H1 (cell line): ENCODE results near the gene ZNF771. TPM values are rescaled to one million over a fixed set of nuclear protein-coding genes. Genes with fewer than 3 reads are reported as not detected.

ENCODE experiments used
- CTCF ChIA-PET: fragments of 300-600 bp; sonication (Branson Sonifier 250); formaldehyde crosslinking; loops from one replicate; lab custom pipeline; 2021; ENCODE audit not compliant: partially characterized antibody; lab: Charles Lee
- POLR2A ChIA-PET: fragments of 300-600 bp; sonication (Branson Sonifier 250); formaldehyde crosslinking; loops from one replicate; lab custom pipeline; 2021; ENCODE audit warnings: inconsistent platforms; ENCODE audit not compliant: partially characterized antibody; lab: Charles Lee
- DNase-seq, 2 experiments: peaks; one replicate each; pipeline versions ENCODE4 v3.0.0 to v3.0.0-alpha.2; 2010 to 2022; ENCODE audit warnings: low spot score in 2 of 2, low read depth in 1 of 2, mixed read lengths in 1 of 2
- FAIRE-seq: peaks from 2 replicates; lab custom pipeline; 2011; peaks lifted over from hg19 to GRCh38; lab: Jason Lieb, UNC
- H2AFZ ChIP-seq: 2 replicates; pipeline ENCODE4 v1.8.1; 2012; ENCODE audit warnings: low read length, inconsistent platforms
- H2AK5ac ChIP-seq: 2 replicates; pipeline ENCODE4 v1.6.1; 2013; ENCODE audit warnings: low read depth, low read length
- H2BK120ac ChIP-seq: replicated peaks from 2 replicates; pipeline ENCODE3; 2013; ENCODE audit warnings: low read depth, low read length, inconsistent platforms
- H2BK12ac ChIP-seq: 2 replicates; pipeline ENCODE4 v1.6.1; 2013; ENCODE audit warnings: low read depth, low read length
- H2BK15ac ChIP-seq: 2 replicates; pipeline ENCODE4 v1.6.1; 2013; ENCODE audit warnings: low read length
- H2BK20ac ChIP-seq: 2 replicates; pipeline ENCODE4 v1.6.1; 2013; ENCODE audit warnings: low read length
- H2BK5ac ChIP-seq: 2 replicates; pipeline ENCODE4 v1.6.1; 2013; ENCODE audit warnings: low read depth, low read length
- H3K14ac ChIP-seq: 2 replicates; pipeline ENCODE4 v1.6.1; 2013; ENCODE audit warnings: inconsistent platforms; ENCODE audit not compliant: insufficient read length
- H3K18ac ChIP-seq: 2 replicates; pipeline ENCODE4 v1.6.1; 2013; ENCODE audit warnings: low read length; ENCODE audit errors: extremely low read depth
- H3K23ac ChIP-seq: 2 replicates; pipeline ENCODE4 v1.6.1; 2013; ENCODE audit warnings: inconsistent platforms; ENCODE audit not compliant: insufficient read length
- H3K23me2 ChIP-seq: 2 replicates; pipeline ENCODE4 v1.6.1; 2013; ENCODE audit warnings: low read depth, low read length
- H3K27ac ChIP-seq: 2 replicates; pipeline ENCODE4 v1.6.1; 2011; ENCODE audit warnings: low read depth, low read length, inconsistent platforms
- H3K27me3 ChIP-seq, 4 experiments: replicated peaks in 1 of 4; 1 replicate in 1 of 4; 2 replicates in 3 of 4; pipeline versions ENCODE4 v1.6.1 to v1.8.1; 2011 to 2013; ENCODE audit warnings: low read length in 3 of 4, mild to moderate bottlenecking in 3 of 4, inconsistent platforms in 2 of 4, mixed read lengths in 2 of 4, moderate library complexity in 1 of 4; ENCODE audit not compliant: control insufficient read depth in 3 of 4, insufficient read depth in 3 of 4; ENCODE audit errors: extremely low read depth in 1 of 4
- H3K36me3 ChIP-seq, 4 experiments: 2 replicates each; pipeline versions ENCODE4 v1.6.1 to v1.8.1; 2011 to 2013; ENCODE audit warnings: mild to moderate bottlenecking in 4 of 4, low read length in 3 of 4, moderate library complexity in 2 of 4, control low read depth in 1 of 4, inconsistent platforms in 1 of 4; ENCODE audit not compliant: insufficient read depth in 4 of 4, control insufficient read depth in 2 of 4
- H3K4ac ChIP-seq: replicated peaks from 2 replicates; pipeline ENCODE3; 2013; ENCODE audit warnings: low read length, low read depth, mixed read lengths, inconsistent platforms; ENCODE audit not compliant: insufficient read length
- H3K4me1 ChIP-seq, 4 experiments: replicated peaks in 1 of 4; 1 replicate in 1 of 4; 2 replicates in 3 of 4; pipeline versions ENCODE4 v1.6.1 to v1.8.1; 2011 to 2013; ENCODE audit warnings: low read length in 3 of 4, inconsistent platforms in 2 of 4, mixed read lengths in 1 of 4; ENCODE audit not compliant: insufficient read depth in 4 of 4, control insufficient read depth in 3 of 4
- H3K4me2 ChIP-seq, 2 experiments: 2 replicates each; pipeline versions ENCODE4 v1.6.1 to v1.8.1; 2011 to 2013; ENCODE audit warnings: low read depth in 2 of 2, low read length in 2 of 2, control low read depth in 1 of 2, inconsistent platforms in 1 of 2, mild to moderate bottlenecking in 1 of 2; ENCODE audit not compliant: insufficient read depth in 1 of 2
- H3K4me3 ChIP-seq, 4 experiments: fragments of 200-600, 300-600 bp in 1 of 4; sonication (generic), shearing (Covaris generic), sonication (Bioruptor Twin) in 1 of 4; 2 replicates each; pipeline versions ENCODE4 v1.5.1 to v1.8.1; 2011 to 2016; ENCODE audit warnings: low read length in 4 of 4, low read depth in 3 of 4, control low read depth in 2 of 4, inconsistent platforms in 2 of 4, mild to moderate bottlenecking in 2 of 4, mixed read lengths in 1 of 4, moderate library complexity in 1 of 4; ENCODE audit not compliant: insufficient read depth in 2 of 4; ENCODE audit errors: extremely low read depth in 1 of 4
- H3K56ac ChIP-seq: replicated peaks from 2 replicates; pipeline ENCODE3; 2013; ENCODE audit warnings: low read depth, mild to moderate bottlenecking, mixed read lengths, low read length, inconsistent platforms; ENCODE audit not compliant: insufficient read length
- H3K79me1 ChIP-seq: 2 replicates; pipeline ENCODE4 v1.6.1; 2013; ENCODE audit warnings: low read depth, low read length, control low read depth
- H3K79me2 ChIP-seq, 2 experiments: 2 replicates each; pipeline versions ENCODE4 v1.6.1 to v1.8.1; 2012 to 2013; ENCODE audit warnings: low read length in 2 of 2, mild to moderate bottlenecking in 2 of 2, inconsistent platforms in 1 of 2; ENCODE audit not compliant: insufficient read depth in 2 of 2, control insufficient read depth in 1 of 2
- H3K9ac ChIP-seq, 4 experiments: replicated peaks in 1 of 4; 1 replicate in 1 of 4; 2 replicates in 3 of 4; pipeline versions ENCODE4 v1.6.1 to v1.8.1; 2011 to 2013; ENCODE audit warnings: low read depth in 3 of 4, low read length in 3 of 4, control low read depth in 2 of 4, mild to moderate bottlenecking in 2 of 4, moderate library complexity in 2 of 4, inconsistent platforms in 1 of 4; ENCODE audit errors: extremely low read depth in 1 of 4
- H3K9me3 ChIP-seq, 2 experiments: 2 replicates each; pipeline versions ENCODE4 v1.6.1 to v1.8.1; 2012 to 2013; ENCODE audit warnings: mild to moderate bottlenecking in 2 of 2, moderate library complexity in 2 of 2, control low read depth in 1 of 2, inconsistent platforms in 1 of 2, low read depth in 1 of 2, low read length in 1 of 2, mixed read lengths in 1 of 2; ENCODE audit not compliant: insufficient read depth in 2 of 2
- H4K20me1 ChIP-seq, 2 experiments: replicated peaks in 1 of 2; 2 replicates each; pipeline versions ENCODE3 to v1.8.1; 2011 to 2013; ENCODE audit warnings: inconsistent platforms in 2 of 2, low read length in 2 of 2, mild to moderate bottlenecking in 1 of 2; ENCODE audit not compliant: insufficient read depth in 2 of 2, control insufficient read depth in 1 of 2
- H4K5ac ChIP-seq: 2 replicates; pipeline ENCODE4 v1.6.1; 2013; ENCODE audit warnings: low read length, low read depth, mixed read lengths, inconsistent platforms; ENCODE audit not compliant: insufficient read length
- H4K8ac ChIP-seq: 2 replicates; pipeline ENCODE4 v1.8.0; 2013; ENCODE audit warnings: mild to moderate bottlenecking, moderate library complexity, low read length, inconsistent platforms; ENCODE audit not compliant: insufficient read depth; ENCODE audit errors: extremely low read depth
- H4K91ac ChIP-seq: replicated peaks from 2 replicates; pipeline ENCODE3; 2013; ENCODE audit warnings: low read length, mixed read lengths, inconsistent platforms; ENCODE audit not compliant: insufficient read length
- ASH2L ChIP-seq: fragments of 200-600, 300-600 bp; sonication (generic); IDR thresholded peaks from one replicate; pipeline ENCODE4 v1.7.1; 2017; ENCODE audit warnings: low read length
- BACH1 ChIP-seq: IDR thresholded peaks from 2 replicates; pipeline ENCODE4 v1.6.1; 2012; ENCODE audit warnings: low read length, improper control_type of control experiment
- CTBP2 ChIP-seq: IDR thresholded peaks from 2 replicates; pipeline ENCODE4 v1.7.0; 2011; ENCODE audit warnings: borderline replicate concordance, mild to moderate bottlenecking, moderate library complexity, mixed read lengths, low read length; ENCODE audit not compliant: insufficient read depth, insufficient read length
- HDAC6 ChIP-seq: IDR thresholded peaks from one replicate; pipeline ENCODE4 v1.7.1; 2012; ENCODE audit warnings: low read depth, mild to moderate bottlenecking, inconsistent platforms, low read length, moderate library complexity
- POU5F1 ChIP-seq: IDR thresholded peaks from 2 replicates; pipeline ENCODE4 v1.6.1; 2011; ENCODE audit warnings: low read depth, mild to moderate bottlenecking, low read length, moderate library complexity
- RBBP5 ChIP-seq: IDR thresholded peaks from 2 replicates; pipeline ENCODE4 v1.7.1; 2012; ENCODE audit warnings: low read depth, mild to moderate bottlenecking, inconsistent platforms, low read length, moderate library complexity, borderline replicate concordance
- SP4 ChIP-seq: IDR thresholded peaks from 2 replicates; pipeline ENCODE4 v1.6.1; 2012; ENCODE audit warnings: low read length, inconsistent platforms
- SUZ12 ChIP-seq: fragments of 200-600 bp; sonication (generic); IDR thresholded peaks from 2 replicates; pipeline ENCODE4 v1.6.1; 2012; ENCODE audit warnings: mild to moderate bottlenecking, inconsistent platforms, low read length, moderate library complexity, mixed read lengths
- USF2 ChIP-seq: IDR thresholded peaks from 2 replicates; pipeline ENCODE4 v1.6.1; 2011; ENCODE audit warnings: low read length, improper control_type of control experiment
- ZNF274 ChIP-seq: IDR thresholded peaks from 2 replicates; pipeline ENCODE4 v1.7.0; 2012; ENCODE audit warnings: low read length, borderline replicate concordance; ENCODE audit errors: extremely low read depth
- WGBS, 2 experiments: shearing (Covaris generic) in 1 of 2; methylation state at CpG; one replicate each; pipeline versions ENCODE4 v1.1.6 to v1.1.7; 2013 to 2015; ENCODE audit warnings: low lambda C conversion rate in 2 of 2, mixed read lengths in 2 of 2, inconsistent platforms in 1 of 2, low coverage in 1 of 2, missing lambda C conversion rate in 1 of 2; ENCODE audit not compliant: insufficient replicate concordance in 2 of 2, insufficient coverage in 1 of 2, insufficient read length in 1 of 2; ENCODE audit errors: extremely low coverage in 1 of 2, missing lambda C conversion rate in 1 of 2; 5-methylcytosine and 5-hydroxymethylcytosine counted together
- polyA plus RNA-seq, 7 experiments: library from polyadenylated mRNA; depleted of rRNA in 3 of 7; stranded (reverse) in 5 of 7; unstranded in 2 of 7; fragments of >200 nt in 5 of 7; fragments of 200-250 nt in 2 of 7; gene quantifications; 1 replicate in 5 of 7; 2 replicates in 1 of 7; 4 replicates in 1 of 7; pipeline versions ENCODE4 v1.2.1 to v1.2.3, GENCODE V29; 2011 to 2013; ENCODE audit warnings: missing spikeins in 2 of 7, mixed read lengths in 2 of 7
- total RNA-seq: library from RNA; stranded (reverse); fragmentation: NEBNext Ultra II Directional; extraction: Animal tissue kit (Norgen Biotek cat#: 25700); gene quantifications from 2 replicates; pipeline ENCODE4 v1.2.1, GENCODE V29; 2021

The ZNF771 gene
- total and polyA plus RNA-seq, 2 of the 8 experiments (the other 6 are each of a cell fraction or from before 2014, with no cell fraction given), result 10.6 to 15.7 TPM

DNA sequence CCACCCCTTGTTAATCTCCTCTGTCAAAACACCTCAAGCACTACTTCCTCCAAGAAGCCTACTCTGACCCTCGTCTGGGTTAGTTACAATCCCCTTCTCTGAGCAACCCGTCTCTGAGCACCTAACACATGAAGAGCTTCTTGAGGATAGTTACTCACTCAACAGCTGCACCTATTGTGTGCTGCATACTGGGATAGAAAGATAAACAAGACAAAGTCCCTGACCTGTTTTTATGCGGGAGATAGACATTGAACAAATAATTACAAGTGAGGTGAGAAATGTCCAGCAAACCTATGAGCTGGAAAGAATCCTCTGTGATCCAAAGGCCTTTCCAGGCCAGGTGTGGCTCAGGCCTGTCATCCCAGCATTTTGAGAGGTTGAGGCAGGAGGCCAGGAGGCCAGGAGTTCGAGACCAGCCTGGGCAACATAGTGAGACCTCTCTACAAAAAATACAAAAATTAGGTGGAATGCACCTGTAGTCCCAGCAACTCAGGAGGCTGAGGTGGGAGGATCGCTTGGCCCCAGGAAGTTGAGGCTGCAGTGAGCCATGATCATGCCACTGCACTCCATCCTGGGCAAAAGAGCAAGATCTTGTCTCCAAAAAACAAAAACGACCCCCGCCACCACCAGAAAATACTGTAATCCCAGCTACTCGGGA is 5.5 kb upstream of the ZNF771 start:
- H3K4me1 ChIP-seq, result peaks cover 0 to 17% (median 7%) of the 10 kb centered on the region in 4 experiments; a peak in 6 of 7 replicates
- H4K20me1 ChIP-seq, result peaks cover 11 to 17% of the 10 kb centered on the region in 2 experiments
- CTCF ChIA-PET, result interaction anchor here (0.7 to 3.6 kb wide), 6 partner anchors 17 to 224 kb away, joined by 3 to 10 read pairs (median 6); no protein-coding TSS in a partner anchor
- no peak overlapping the region for H3K4ac ChIP-seq
- H3K27ac ChIP-seq, result no peak overlapping the region
- no peaks in the 10 kb centered on the region for H3K9me3 ChIP-seq
- no peak overlapping the region for H2BK120ac ChIP-seq
- no peak overlapping the region for H2BK5ac ChIP-seq
- no peak overlapping the region for H4K5ac ChIP-seq
- DNase-seq (no peak), FAIRE-seq (no peak)
- H3K56ac ChIP-seq, result no peak overlapping the region
- no peak overlapping the region for H2BK12ac ChIP-seq
- no peak overlapping the region for H2AK5ac ChIP-seq
- H3K4me3 ChIP-seq, result no peak overlapping the region
- no peak overlapping the region for H4K91ac ChIP-seq
- no peak overlapping the region for H2BK15ac ChIP-seq
- H4K8ac ChIP-seq, result no peak overlapping the region
- H3K79me2 ChIP-seq, result peaks cover 0 to 8% of the 10 kb centered on the region in 2 experiments; a peak in 2 of 4 replicates
- no peak overlapping the region for H2BK20ac ChIP-seq
- POLR2A ChIA-PET, result interaction anchor here (1.1 to 12.6 kb wide), 6 partner anchors 10 to 200 kb away, joined by 3 to 151 read pairs (median 4); partner anchors contain the start of genes CD2BP2, MYL11 and SEPTIN1
- no peak overlapping the region for H3K9ac ChIP-seq
- H3K14ac ChIP-seq, result no peak overlapping the region
- H3K4me2 ChIP-seq, result no peak overlapping the region
- H3K23me2 ChIP-seq, result peaks cover 6% of the 10 kb centered on the region
- H3K79me1 ChIP-seq, result no peaks in the 10 kb centered on the region
- no peak overlapping the region for H2AFZ ChIP-seq
- no peak overlapping the region for H3K23ac ChIP-seq
- no peaks in the 10 kb centered on the region; a peak in 1 of 7 replicates for H3K27me3 ChIP-seq
- H3K18ac ChIP-seq, result no peak overlapping the region
- 79% methylated on average over 8 of the region's 8 CpGs; no CpG with 5 or more reads in 1 of the 2 experiments for WGBS, 2 experiments
- H3K36me3 ChIP-seq, result peaks cover 4 to 21% (median 14%) of the 10 kb centered on the region in 4 experiments; a peak in 6 of 8 replicates
- TF ChIP-seq SUZ12, result no peak
- TF ChIP-seq USF2, result no peak
- no peak for TF ChIP-seq POU5F1
- TF ChIP-seq CTBP2, result no peak
- no peak for TF ChIP-seq SP4
- TF ChIP-seq ZNF274, result no peak
- TF ChIP-seq BACH1, result no peak
- TF ChIP-seq HDAC6, result no peak
- TF ChIP-seq RBBP5, result no peak
- no peak for TF ChIP-seq ASH2L
